ENCODE measurements around the gene HPCA.

Gene HPCA

DNA sequence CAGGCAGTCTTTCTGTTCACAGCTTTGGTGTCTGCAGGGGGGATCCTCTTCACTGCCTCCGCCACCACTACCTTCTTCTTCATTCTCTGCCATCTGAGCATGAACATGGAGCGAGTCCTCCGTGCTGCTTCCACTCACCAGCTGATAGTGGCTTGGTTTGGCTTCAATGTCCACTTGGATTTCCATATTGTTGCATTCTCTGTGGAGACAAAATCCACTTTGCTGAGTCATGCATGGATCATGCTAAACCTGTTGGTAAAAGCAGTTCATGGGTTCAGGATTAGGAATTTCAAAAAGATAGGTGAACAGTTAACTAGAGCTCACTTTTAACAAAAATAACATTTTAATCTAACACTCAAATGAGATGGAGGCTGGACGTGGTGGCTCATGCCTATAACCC, 50.8 kb downstream of the HPCA start:
- no peak for DNase-seq (ENCODE audit: low spot score)

DNA sequence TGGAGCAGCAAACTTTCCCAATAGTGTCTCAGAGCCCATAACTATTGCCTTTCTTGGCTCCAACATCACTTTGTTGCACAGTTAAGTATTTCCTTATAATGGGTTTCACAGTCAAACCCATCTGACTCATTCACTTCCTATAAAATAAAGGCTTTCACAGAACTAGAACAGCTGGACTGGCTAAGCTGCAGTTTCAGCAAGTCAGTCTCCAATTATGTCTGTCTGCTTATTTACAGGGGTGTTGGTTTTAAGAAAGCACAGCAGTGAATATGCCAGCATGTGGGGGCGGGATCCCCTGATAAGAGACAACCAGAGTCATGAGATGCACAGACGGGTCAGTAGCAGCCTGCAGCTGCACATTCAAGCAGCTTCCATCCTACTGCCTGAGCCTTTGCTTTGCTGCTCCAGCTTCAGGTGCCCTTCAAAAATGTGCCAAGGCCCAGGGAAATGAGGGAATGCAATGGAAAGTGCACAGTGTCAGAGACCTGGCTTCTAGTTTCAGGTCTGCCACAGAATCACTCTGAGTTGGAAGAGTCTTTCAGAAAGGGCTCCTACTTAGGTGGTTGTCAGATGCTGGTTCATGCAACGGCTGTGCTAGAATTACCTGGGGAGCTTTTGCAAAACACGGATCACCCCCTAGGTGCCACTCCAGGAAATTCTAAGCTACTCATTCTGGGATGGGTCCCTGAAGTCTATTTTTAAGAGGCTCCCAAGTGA, 53.5 kb downstream of the HPCA start:
- no peak for DNase-seq (ENCODE audit: low spot score)

DNA sequence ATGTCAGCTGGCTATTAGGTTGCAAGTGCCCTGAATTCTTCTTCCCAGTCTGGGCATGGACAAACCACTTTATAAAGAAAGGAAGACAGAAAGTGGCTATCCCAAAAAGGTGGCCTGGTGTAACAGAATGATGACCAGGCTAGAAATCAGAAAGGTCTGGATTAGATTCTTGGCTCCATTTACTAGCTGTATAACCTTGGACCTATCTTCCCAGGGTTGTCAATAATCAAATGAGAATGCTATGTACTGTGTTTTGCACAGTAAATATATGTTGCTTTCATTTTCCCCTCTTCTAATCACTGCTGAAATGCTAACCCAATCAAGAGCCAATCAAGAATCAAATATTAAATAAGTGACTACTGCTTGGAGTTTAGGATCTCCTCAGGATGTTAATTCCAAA, 57.9 kb downstream of the HPCA start:
- no peak for DNase-seq (ENCODE audit: low spot score)

All from CD4-positive, alpha-beta T cell treated with Interleukin-6 at 100 ng/mL for 8 hours (primary cell).